ENCODE measurements around the gene BCOR.

The BCOR gene
- 61.0 to 205 (median 100) reads per million in 3 experiments for total RNA-seq

DNA sequence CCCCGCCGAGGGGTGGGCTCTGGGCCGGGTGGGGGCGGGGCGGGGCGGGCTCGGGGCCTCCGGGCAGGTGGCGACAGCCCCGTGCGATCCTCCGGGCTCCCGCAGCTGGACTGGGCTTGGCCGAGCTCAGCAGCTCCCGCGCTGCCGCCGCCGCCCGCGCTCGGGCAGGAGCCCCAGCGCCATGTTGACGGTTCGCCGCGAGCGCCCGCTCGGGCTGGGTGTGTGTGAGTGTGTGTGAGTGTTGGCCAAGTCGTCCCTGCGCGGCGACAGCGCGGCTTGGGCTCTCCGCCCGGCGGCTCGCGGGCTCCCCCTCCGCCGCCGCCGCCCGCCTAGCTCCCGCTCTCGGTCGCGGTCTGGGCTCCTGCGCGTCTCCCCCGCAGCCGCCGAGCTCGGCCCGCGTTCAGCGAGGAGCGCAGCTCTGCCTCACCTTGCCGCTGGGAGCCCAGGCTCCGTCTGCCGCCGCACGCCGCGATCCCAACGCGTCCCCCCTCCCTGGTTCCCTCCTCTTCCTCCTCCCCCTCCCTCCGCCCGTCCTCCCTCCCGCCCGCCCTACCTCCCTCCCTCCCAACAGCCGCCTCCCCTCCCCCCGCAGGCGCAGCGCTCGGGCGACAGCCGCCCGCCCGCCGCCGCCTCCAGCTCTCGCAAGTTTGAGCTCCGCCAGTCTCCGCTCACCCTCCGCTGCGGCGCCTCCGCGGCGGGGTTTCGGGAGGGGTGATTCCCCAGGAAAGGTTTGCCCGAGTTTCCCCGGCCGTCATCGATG lies at the start of gene BCOR:
Gene BCOR, minus strand, starts transcription at position 455 of the 760 bp plus-strand sequence. CDS start 20,029 bp downstream, outside the sequence.
- peak; percentile 64 for DNase-seq

DNA sequence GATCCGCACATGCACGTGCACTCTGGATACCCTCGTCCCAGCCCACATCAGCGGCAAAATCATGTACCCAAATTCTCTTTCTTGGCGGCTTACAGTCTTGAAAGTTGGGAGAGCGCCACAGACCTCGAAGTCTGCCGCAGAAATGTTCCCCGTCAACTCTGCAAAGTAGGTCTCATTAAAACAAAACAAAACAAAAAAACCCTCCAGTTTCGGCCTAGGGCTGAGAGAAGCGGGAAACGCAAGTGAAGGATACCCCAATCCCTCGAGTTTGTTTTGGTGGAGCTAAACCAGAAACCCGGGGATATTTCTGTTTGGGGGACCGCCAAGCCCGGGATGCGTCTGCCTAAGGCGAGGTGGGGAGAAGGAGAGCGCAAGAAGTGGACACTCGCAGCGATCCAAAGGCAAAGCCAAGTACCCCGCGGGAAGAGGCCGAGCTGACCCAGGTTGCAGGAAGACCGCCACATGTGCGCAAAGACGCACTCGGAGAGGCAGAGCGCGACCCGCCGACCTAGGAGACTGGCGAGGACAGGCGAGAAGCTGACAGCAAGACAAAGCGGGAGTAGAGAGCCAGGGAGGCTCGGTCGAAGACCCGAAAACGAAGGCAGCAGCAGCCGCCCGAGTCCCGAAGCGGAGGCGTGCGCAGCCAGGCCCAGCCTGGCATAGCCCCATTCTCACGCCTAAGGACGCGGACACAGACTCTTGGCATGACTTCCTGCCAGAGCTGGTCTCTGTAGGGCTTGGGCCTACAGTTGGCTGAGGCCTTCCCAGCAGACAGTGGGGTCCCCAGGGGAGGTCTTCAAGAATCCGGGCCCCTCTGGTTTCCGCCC lies 49.6 kb upstream of the BCOR start:
- DNase-seq: no peak

GRCh38 chrX:40146262-40147125 lies 48.7 kb upstream of the BCOR start:
- DNase-seq: no peak

DNA sequence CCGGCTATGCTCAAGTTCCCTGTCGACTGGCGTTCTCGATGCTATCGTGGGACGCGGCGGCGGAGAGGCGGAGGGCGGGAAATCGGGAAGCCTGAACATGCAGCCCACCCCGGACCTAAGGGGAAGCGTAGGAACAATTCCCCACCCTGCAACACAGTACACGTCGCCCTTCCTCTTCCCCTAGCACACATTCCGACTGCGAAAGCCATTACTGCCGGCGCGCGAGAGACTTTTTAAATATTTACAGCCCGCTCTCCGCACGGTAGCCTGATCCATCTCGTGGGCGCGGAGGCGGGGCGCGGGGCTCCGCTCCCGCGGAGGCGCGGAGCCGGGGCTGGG lies 48.1 kb upstream of the BCOR start:
- no peak for DNase-seq

- DNase-seq: no peak
Measured at GRCh38 chrX:40145001-40145922, 47.5 kb upstream of the BCOR start.

- no peak for DNase-seq
Measured at GRCh38 chrX:40144576-40144975, 46.8 kb upstream of the BCOR start.

GRCh38 chrX:40143987-40144386 lies 46.2 kb upstream of the BCOR start:
- DNase-seq: no peak

GRCh38 chrX:40143001-40143400 lies 45.2 kb upstream of the BCOR start:
- DNase-seq: no peak

- no peak for DNase-seq
Measured at GRCh38 chrX:40142417-40142816, 44.7 kb upstream of the BCOR start.

- no peak for DNase-seq
Measured at GRCh38 chrX:40140706-40141499, 43.1 kb upstream of the BCOR start.

- DNase-seq: no peak
Measured at GRCh38 chrX:40132751-40133150, 35.0 kb upstream of the BCOR start.

DNA sequence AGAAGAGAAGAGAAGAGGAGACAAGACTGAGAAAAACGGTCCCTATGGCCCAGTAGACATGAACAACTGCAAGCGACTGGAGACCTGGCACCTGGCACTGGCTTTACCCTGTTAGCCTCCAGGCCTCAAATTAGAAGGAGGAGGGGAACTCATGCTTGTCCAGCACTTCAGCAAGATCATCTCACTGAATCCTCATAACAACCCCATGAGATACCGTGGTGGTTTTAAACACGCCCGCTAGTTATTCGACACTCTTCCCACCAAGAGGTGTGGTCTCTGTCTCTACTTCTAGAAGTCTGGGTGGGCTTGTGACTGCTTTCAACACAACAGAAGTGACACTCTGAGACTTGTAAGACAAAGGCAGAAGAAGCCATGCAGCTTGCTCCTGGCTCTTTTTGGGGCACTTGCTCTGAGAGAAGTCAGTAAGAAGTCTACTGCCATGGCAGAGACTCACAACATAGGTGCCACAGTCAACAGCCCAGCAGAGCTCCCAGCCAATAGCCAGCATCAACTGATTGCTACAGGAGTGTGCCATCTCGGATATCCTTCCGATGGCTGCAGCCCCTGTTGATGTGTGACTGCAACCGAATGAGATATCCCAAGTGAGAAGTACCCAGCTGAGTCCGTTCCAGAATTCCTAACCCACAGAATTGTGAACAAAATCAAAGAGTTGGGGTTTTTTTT lies 34.0 kb upstream of the BCOR start:
- DNase-seq: no peak

DNA sequence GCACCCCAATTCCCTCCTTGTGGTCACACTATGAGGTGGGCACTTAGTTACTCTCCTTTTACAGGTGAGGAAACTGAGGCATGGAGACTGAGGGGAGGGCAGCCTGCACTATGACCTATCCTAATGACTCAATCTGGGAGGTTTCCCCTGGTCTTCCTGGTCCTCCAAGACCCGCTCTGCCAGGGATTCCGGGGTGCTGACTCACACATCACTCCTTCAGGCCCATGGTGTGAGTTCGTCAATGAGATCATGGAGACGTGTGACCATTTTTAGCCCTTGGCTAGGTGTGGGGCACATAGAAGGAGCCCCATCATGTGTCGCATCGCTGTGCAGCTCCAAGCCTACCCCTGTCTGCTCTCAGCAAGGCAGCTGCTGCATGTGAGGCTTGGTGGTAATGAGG lies 32.4 kb upstream of the BCOR start:
- DNase-seq: no peak

DNA sequence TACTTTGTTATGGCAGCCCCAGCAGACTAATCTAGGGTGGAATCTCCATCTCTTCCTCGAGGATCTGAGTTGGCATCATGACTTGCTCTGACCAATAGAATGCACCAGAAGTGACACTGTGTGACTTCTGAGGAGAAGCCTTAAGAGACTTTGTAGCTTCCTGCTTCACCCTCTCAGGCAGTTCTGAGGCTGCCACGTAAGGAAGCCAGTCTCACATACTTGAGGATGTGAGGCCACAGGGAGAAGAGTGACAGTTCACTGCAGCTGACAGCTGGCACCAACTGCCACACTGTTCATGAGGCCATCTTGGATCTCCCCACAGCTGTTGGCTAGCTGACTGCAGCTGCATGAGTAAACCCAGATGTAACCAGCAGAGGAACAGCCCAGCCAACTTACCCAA lies 29.3 kb upstream of the BCOR start:
- no peak for DNase-seq

DNA sequence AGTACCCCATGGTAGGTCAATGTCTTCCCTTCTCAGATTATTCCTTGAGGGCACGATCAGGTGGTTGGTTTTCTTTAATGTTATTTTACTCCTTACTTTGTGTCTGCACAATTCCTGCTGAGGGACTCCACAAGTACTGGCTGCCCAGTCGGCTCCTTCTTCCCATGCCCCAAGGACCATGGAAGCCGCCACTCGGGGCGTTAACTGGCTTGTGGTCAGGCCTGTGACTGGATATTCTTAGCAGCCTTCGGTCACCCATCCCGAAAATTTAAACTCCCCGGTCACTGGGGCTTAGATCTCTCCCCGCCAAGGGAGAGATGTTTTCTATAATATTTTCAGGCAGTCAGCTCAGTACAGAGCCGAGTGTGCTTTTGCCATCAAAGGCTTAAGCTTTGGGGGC lies 24.7 kb upstream of the BCOR start:
- no peak for DNase-seq

- DNase-seq: no peak
Measured at GRCh38 chrX:40121618-40122017, 23.9 kb upstream of the BCOR start.

- DNase-seq: no peak
Measured at GRCh38 chrX:40120838-40121580, 23.3 kb upstream of the BCOR start.

DNA sequence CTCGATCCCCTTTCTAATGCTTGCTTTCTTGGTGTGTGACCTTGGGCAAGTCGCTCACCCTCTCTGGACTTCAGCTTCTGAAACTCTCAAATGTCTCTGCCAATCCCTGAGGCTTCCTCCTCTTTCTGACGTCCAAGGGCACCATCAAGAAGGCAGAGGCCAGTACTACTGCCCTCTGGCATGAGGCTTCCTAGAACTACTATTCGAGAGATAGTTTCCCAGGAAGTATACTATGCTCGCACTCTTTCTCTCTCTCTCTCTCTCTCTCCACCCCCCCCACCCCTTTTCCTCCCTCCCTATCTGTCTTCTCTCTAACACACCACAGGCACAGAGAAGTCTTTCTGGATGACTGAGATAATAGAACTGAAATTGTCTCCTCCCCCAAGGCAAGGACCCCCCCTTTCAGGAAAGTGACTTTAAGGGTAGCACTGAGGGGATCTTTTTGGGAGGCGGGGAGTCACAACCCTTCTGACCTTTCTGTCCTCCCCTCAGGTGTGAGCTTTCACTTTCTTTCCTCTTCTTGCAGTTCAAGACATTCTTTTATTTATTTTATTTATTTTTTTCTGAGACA lies 20.0 kb upstream of the BCOR start:
- no peak for DNase-seq

DNA sequence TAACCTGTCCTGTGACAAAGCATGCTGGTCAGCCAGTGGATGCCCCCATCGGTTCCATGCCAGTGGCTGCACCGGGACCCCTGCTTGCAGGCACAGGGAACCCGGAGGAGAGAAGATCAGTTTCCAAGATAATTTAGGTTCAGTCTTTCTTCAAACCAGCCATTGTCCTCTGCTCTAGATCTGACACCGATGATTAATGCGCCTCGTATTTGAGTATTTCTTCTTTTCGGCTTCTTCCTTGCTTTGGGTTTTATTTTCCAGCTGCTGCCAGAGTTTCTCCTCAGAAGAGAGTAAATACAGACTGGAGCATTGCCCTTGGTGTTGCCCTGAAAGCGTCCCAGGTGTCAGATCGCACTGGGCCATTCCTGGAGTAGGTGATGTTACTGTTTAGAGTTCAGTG lies 19.2 kb upstream of the BCOR start:
- DNase-seq: no peak

GRCh38 chrX:40112996-40113395 lies 15.2 kb upstream of the BCOR start:
- no peak for DNase-seq
